HG03025 (cell line): ENCODE measurements around the gene SLC19A3.
"Not testable (repeated sequence)": the region's sequence is repeated elsewhere in the genome, so short reads cannot be mapped to it uniquely, and the experiment has no call there.

ENCODE experiments used
- ATAC-seq: cut with Tn5 transposase; IDR thresholded peaks from one replicate; pipeline ENCODE4 v1.9.1; 2021; ENCODE audit warnings: mild to moderate bottlenecking, moderate library complexity; ENCODE audit not compliant: unreplicated experiment, low FRiP score

Gene SLC19A3

GRCh38 chr2:227717687-227718567, at the start of gene SLC19A3:
Gene SLC19A3 (minus strand): TSS chr2:227718028. CDS start chr2:227702318, 15,710 bp downstream.
- ATAC-seq = no peak

DNA sequence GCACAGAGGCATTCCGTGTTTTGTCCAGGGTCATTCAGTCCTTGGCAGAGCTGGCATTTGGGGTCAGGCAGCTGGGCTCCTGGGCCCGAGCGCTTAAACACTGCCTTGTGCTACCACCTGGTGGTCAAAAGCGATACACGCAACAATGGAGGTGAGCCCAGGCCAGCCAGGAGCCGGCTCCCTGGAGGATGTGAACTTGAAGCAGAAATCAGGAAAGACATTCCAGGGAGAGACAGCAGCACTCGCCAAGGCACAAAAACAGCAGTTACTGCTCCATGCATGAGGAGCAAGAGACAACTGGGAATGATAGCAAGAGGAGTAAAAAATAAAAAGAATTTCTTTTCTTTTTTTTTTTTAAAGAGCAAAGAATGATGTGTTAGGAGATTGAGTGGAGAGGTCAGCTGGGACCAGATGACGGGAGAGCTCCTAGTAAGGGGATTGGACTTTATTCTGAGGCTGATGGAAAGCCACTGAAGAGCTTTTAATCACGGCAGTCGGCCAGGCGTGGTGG, 48.6 kb upstream of the SLC19A3 start:
- peak; percentile 94 for ATAC-seq

DNA sequence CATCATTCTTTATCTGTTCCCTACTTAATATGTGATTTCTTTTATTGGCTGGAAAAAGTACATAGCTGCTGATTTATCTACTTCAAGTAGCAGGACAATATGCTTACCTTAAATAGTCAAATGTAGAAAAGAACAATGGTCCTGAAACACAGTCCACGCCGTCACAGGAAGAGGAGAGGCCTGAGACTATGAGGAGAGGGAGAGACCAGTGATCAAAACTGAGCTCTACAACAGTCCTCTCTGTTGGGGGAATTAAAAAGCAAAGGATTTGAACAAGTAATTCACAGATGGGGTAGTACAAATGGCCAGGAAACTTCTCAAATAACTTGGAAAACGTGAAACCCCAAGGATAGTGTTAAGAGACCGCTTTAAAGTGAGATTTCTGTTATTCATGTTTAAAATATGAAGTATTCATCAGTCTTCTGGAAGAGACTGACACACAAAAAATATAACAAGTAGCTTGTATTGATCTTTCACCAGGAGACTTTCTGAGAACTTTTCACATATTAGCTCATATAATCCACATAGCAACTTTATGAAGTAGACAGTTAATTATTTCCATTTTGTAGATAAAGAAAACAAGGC, 48.1 kb upstream of the SLC19A3 start:
- no peak for ATAC-seq

DNA sequence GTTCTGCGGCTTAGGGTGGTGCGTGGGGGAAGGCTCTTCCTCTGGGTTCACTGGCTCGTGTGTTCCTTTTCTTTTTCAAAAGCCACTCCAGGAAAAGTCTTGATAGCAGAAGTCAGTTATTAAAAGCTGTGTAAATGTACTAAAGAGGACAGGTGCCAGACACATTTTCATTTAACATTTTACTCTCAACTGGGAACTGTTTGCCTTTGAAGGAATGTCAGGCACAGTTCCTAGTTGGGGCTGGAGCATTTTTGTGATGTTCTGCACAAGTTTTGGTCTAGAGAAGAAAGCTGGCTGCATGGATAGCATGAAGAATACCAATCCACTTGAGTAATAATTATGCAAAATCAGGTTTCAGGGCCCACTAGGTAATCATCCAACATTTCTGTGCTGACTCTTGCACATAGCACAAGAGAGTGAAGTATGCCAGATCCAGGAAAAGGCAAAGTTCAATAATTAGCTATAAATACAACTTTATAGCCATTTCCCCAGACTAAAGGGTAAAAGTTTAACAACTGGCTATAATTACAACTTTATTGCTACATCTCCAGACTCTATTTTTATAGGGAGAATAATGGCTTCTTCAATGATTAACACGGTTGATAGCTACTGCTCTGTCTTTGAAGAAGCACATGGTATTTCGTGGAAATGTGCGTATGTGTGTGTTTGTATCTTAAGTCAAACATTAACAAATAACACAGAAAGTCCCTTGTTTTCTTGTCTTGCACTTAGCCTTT, 44.1 kb upstream of the SLC19A3 start:
- ATAC-seq = no peak

GRCh38 chr2:227759411-227760118, 41.7 kb upstream of the SLC19A3 start:
- ATAC-seq = no peak

DNA sequence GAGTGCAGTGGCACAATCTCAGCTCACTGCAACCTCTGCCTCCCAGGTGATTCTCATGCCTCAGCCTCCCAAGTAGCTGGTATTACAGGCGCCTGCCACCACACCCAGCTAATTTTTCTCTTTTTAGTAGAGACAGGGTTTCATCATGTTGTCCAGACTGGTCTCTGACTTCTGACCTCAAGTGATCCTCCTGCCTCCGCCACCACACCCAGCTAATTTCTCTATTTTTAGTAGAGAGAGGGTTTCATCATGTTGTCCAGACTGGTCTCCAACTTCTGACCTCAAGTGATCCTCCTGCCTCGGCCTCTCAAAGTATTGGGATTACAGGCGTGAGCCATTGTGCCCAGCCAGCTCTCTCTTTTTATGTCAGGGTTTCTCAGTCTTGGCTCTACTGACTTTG, 38.4 kb upstream of the SLC19A3 start:
- ATAC-seq = not testable (repeated sequence)

GRCh38 chr2:227748079-227748478, 30.3 kb upstream of the SLC19A3 start:
- ATAC-seq = no peak

DNA sequence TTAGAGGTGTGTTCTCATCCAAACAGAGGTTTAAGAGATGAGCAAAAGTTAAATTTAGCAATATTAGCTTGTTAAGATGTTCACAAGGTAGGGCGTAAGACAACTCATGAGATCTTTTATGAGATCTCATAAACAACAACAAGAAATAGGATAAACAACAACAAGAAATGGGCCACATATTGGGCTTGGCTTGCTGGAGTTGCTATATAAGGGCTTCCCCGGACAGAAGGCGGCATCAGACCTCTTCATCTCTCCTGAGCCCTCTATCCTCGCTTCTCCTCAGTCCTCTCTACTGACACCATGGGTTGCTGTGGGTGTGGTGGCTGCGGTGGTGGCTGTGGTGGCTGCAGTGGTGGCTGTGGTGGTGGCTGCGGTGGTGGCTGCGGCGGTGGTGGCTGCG, 27.8 kb upstream of the SLC19A3 start, which contains the start of gene SCYGR8:
Gene SCYGR8 (plus strand): TSS at position 301 of the 400 bp plus-strand sequence. CDS start 0 bp downstream, at position 301.
- ATAC-seq = no peak

- not testable (repeated sequence) for ATAC-seq
These were observed 22.9 kb upstream of the SLC19A3 start for GRCh38 chr2:227740705-227741104.

DNA sequence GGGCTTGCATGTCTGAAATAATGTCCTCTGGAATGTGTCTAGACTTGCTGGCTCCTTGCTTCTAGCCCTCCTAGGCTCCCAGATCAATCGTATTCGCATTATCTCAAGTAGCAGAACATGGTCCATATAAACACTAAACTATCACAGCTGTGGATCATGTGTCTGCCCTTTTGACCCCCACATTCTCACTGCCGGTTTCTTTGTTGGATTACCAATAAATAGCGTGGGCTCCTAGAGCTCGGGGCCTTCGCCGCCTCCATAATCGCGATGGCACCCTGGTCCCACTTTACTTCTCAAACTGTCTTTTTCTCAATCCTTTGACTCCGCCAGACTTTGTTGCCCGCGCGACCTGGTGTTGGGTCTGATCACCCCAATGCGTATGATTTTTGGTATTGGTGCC, 21.5 kb upstream of the SLC19A3 start:
- ATAC-seq = no peak

DNA sequence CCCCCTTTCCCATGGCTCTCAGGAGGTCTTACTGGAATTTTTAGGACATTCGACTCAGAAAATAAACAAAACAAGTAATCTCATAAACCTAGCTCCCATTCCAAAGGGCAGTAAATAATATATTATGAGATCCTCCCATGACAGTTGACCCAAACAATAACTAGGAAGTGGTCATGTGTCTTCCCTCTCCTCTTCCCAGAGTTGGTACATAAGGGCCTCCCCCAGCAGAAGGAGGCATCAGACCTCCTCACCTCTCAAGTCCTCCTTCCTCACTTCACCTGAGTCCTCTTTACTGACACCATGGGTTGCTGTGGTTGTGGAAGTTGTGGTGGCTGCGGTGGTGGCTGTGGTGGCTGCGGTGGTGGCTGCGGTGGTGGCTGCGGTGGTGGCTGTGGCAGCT, 10.2 kb upstream of the SLC19A3 start, which contains the start of gene SCYGR7:
Gene SCYGR7 (plus strand): TSS at position 301 of the 400 bp plus-strand sequence. CDS start 0 bp downstream, at position 301.
- no peak for ATAC-seq

GRCh38 chr2:227724394-227725039, 6.7 kb upstream of the SLC19A3 start, which contains the start of gene SCYGR6:
Gene SCYGR6 (minus strand): TSS chr2:227724757. CDS start chr2:227724757, 0 bp downstream.
- ATAC-seq = no peak

GRCh38 chr2:227722821-227723220, 5.0 kb upstream of the SLC19A3 start:
- ATAC-seq = not testable (repeated sequence)

DNA sequence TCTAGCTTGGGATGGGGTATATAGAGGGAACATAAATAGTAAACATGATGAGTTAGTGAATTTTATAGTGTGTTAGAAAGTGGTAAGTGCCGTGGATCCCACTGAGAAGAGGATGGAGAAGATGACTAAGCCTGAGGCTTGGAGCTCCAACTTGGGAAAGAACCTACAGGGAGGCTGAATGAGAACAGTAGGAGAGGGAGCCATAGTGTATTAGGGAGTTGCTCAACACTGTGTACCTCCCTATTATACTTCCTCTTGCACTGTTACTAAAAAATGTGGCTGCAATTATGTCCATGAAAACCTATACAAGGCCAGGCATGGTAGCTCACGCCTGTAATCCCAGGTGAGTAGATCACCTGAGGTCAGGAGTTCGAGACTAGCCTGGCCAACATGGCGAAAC, 2.9 kb upstream of the SLC19A3 start:
- ATAC-seq = no peak

DNA sequence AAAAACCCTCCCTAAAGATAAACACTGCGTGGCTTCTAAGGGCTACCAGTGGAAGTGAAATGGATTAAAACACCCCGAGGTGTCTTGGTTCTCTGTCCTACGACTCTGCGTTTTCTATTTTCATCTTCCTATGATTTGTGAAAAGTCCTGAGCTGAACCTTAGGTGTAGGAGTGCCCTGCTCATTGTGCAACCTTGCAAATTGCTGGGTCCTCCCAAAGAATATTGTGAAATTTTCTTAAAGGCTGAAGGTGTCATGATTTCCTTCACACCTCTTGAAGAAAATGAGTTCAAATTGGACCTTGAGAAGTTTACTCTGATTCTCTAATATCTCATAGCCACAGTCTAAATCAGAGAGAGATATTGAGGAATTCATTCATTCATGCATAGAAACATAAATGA, 1.8 kb upstream of the SLC19A3 start:
- no peak for ATAC-seq

- ATAC-seq = no peak
These were observed 1.3 kb downstream of the SLC19A3 start for GRCh38 chr2:227716501-227716900.

DNA sequence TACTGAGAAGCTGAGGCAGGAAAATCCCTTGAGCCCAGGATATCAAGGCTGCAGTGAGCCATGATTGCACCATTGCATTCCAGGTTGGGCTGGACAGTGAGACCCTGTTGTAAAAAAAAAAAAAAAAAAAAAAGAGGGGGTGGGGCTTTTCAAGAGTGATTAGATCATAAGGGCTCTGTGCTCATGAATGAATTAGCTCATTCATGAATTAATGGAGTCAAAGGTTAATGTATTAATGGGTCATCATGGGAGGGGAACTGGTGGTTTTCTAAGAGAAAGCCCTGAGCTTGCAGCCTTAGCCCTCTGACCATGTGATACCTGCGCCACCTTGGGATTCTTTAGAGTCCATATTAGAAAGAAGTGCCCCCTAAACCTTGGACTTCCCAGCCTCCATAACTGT, 4.5 kb downstream of the SLC19A3 start:
- no peak for ATAC-seq

DNA sequence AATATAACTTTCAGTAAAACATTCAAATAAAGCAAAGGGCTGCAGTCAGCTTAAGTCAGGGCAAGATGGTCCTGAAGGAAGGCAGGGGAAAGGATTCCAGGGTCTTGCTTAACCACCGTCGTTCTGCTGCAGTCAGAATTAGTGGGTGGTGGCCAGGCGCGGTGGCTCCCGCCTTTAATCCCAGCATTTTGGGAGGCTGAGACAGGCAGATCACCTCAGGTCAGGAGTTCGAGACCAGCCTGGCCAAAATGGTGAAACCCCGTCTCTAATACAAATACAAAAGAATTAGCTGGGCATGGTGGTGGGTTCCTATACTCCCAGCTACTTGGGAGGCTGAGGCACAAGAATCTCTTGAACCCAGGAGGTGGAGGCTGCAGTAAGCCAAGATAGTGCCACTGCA, 6.8 kb downstream of the SLC19A3 start:
- ATAC-seq = no peak

GRCh38 chr2:227707390-227707789, 10.4 kb downstream of the SLC19A3 start:
- no peak for ATAC-seq

- no peak for ATAC-seq
These were observed 11.0 kb downstream of the SLC19A3 start for GRCh38 chr2:227706859-227707258.
